WTC11 (cell line): Measurements from ENCODE around the gene TANC1. TPM values are rescaled to one million over a fixed set of nuclear protein-coding genes. Genes with fewer than 3 reads are reported as not detected.

Experiments used
- ATAC-seq: fragments of 200-7000 bp; cut with Tn5 transposase; 2 replicates; pipeline ENCODE4 v1.10.0; 2021; ENCODE audit warnings: mild to moderate bottlenecking, moderate library complexity
- CTCF ChIA-PET: fragments of 300-600 bp; sonication (Branson Sonifier 250); formaldehyde crosslinking; loops from one replicate; lab custom pipeline; 2021; ENCODE audit warnings: antibody characterized with exemption; lab: Charles Lee
- POLR2A ChIA-PET: fragments of 350-600 bp; sonication (Branson Sonifier 250); formaldehyde crosslinking; loops from one replicate; lab custom pipeline; 2021; ENCODE audit warnings: antibody characterized with exemption; lab: Charles Lee
- DNase-seq: peaks from one replicate; pipeline ENCODE4 v3.0.0; 2021; ENCODE audit warnings: low spot score
- H3K27ac Mint-ChIP-seq: 2 replicates; pipeline ENCODE4 v1.8.0; 2021; ENCODE audit warnings: mixed read lengths
- H3K27me3 Mint-ChIP-seq: 2 replicates; pipeline ENCODE4 v1.8.0; 2021; ENCODE audit warnings: low read depth, mild to moderate bottlenecking, moderate library complexity, mixed read lengths
- H3K36me3 Mint-ChIP-seq: 2 replicates; pipeline ENCODE4 v1.8.0; 2021; ENCODE audit warnings: mixed read lengths
- H3K4me1 Mint-ChIP-seq: 2 replicates; pipeline ENCODE4 v1.8.0; 2022; ENCODE audit warnings: mixed read lengths
- H3K4me3 Mint-ChIP-seq: 2 replicates; pipeline ENCODE4 v1.8.0; 2021; ENCODE audit warnings: mild to moderate bottlenecking, moderate library complexity, mixed read lengths
- H3K9me3 Mint-ChIP-seq: 2 replicates; pipeline ENCODE4 v1.8.0; 2021; ENCODE audit warnings: mixed read lengths
- ATF2 ChIP-seq: sonication (generic); formaldehyde crosslinking; IDR thresholded peaks from 2 replicates; pipeline ENCODE4 v1.8.1; 2022; ENCODE audit warnings: low read depth, missing genetic modification reagents, borderline replicate concordance
- CREB1 ChIP-seq: sonication (generic); formaldehyde crosslinking; IDR thresholded peaks from 2 replicates; pipeline ENCODE4 v1.8.0; 2023; ENCODE audit warnings: mild to moderate bottlenecking, missing genetic modification reagents
- E2F5 ChIP-seq: sonication (generic); formaldehyde crosslinking; IDR thresholded peaks from 2 replicates; pipeline ENCODE4 v1.8.1; 2022; ENCODE audit warnings: mild to moderate bottlenecking, moderate library complexity, missing genetic modification reagents
- ESRRA ChIP-seq: sonication (generic); formaldehyde crosslinking; IDR thresholded peaks from 2 replicates; pipeline ENCODE4 v1.8.1; 2022; ENCODE audit warnings: mild to moderate bottlenecking, missing genetic modification reagents, borderline replicate concordance
- FOXP1 ChIP-seq: sonication (generic); formaldehyde crosslinking; IDR thresholded peaks from 2 replicates; pipeline ENCODE4 v1.8.0; 2022; ENCODE audit warnings: missing genetic modification reagents, mild to moderate bottlenecking, moderate library complexity, borderline replicate concordance
- GTF2I ChIP-seq: fragments of 250-450 bp; sonication (Bioruptor Pico); conservative IDR thresholded peaks from 2 replicates; pipeline ENCODE4 v1.4.0; 2021; ENCODE audit warnings: mild to moderate bottlenecking
- HMGA2 ChIP-seq: fragments of 250-450 bp; sonication (Bioruptor Pico); IDR thresholded peaks from 2 replicates; pipeline ENCODE4 v1.4.0; 2021; ENCODE audit warnings: mild to moderate bottlenecking, moderate library complexity
- NFATC4 ChIP-seq: fragments of 250-450 bp; sonication (Bioruptor Pico); IDR thresholded peaks from 2 replicates; pipeline ENCODE4 v1.9.0; 2021; ENCODE audit warnings: mild to moderate bottlenecking
- NFE2L1 ChIP-seq: sonication (generic); formaldehyde crosslinking; IDR thresholded peaks from 2 replicates; pipeline ENCODE4 v1.8.1; 2023; ENCODE audit warnings: missing genetic modification reagents
- PRRX2 ChIP-seq: fragments of 250-450 bp; sonication (Bioruptor Pico); IDR thresholded peaks from 2 replicates; pipeline ENCODE4 v1.8.0; 2021; ENCODE audit warnings: mild to moderate bottlenecking
- RORB ChIP-seq: fragments of 250-450 bp; sonication (Bioruptor Pico); IDR thresholded peaks from 2 replicates; pipeline ENCODE4 v1.9.0; 2021; ENCODE audit warnings: mild to moderate bottlenecking
- SOX15 ChIP-seq: fragments of 250-450 bp; sonication (Bioruptor Pico); IDR thresholded peaks from 2 replicates; pipeline ENCODE4 v1.9.0; 2021; ENCODE audit warnings: mild to moderate bottlenecking
- SP1 ChIP-seq: sonication (generic); formaldehyde crosslinking; conservative IDR thresholded peaks from 2 replicates; pipeline ENCODE4 v1.8.1; 2022; ENCODE audit warnings: missing genetic modification reagents
- TCF7 ChIP-seq: sonication (generic); formaldehyde crosslinking; IDR thresholded peaks from 2 replicates; pipeline ENCODE4 v1.8.0; 2022; ENCODE audit warnings: mild to moderate bottlenecking, low read depth, missing genetic modification reagents, moderate library complexity
- TEAD4 ChIP-seq: sonication (generic); formaldehyde crosslinking; IDR thresholded peaks from 2 replicates; pipeline ENCODE4 v1.8.0; 2022; ENCODE audit warnings: mild to moderate bottlenecking, missing genetic modification reagents
- ZBTB21 ChIP-seq: sonication (generic); formaldehyde crosslinking; IDR thresholded peaks from 2 replicates; pipeline ENCODE4 v1.8.1; 2023; ENCODE audit warnings: mild to moderate bottlenecking, missing genetic modification reagents, borderline replicate concordance
- ZNF138 ChIP-seq: sonication (generic); formaldehyde crosslinking; conservative IDR thresholded peaks from 2 replicates; pipeline ENCODE4 v1.8.1; 2022; ENCODE audit warnings: mild to moderate bottlenecking, moderate library complexity, missing genetic modification reagents
- ZNF317 ChIP-seq: sonication (generic); formaldehyde crosslinking; IDR thresholded peaks from 2 replicates; pipeline ENCODE4 v1.8.1; 2023; ENCODE audit warnings: low read depth, mild to moderate bottlenecking, moderate library complexity, missing genetic modification reagents, borderline replicate concordance
- ZNF396 ChIP-seq: fragments of 250-450 bp; sonication (Bioruptor Pico); IDR thresholded peaks from 2 replicates; pipeline ENCODE4 v1.8.0; 2021; ENCODE audit warnings: mild to moderate bottlenecking, moderate library complexity, borderline replicate concordance
- ZNF671 ChIP-seq: fragments of 250-450 bp; sonication (Bioruptor Pico); IDR thresholded peaks from 2 replicates; pipeline ENCODE4 v1.8.0; 2021; ENCODE audit warnings: mild to moderate bottlenecking
- total RNA-seq: library from RNA; stranded (reverse); gene quantifications from 3 replicates; pipeline ENCODE4 v1.2.3, GENCODE V29; 2021
- TF ChIP-seq, protein P1 (sequence below): fragments of 250-450 bp; sonication (Bioruptor Pico); IDR thresholded peaks from 2 replicates; pipeline ENCODE4 v1.9.0; 2021; ENCODE audit warnings: mild to moderate bottlenecking
- TF ChIP-seq, protein P2 (sequence below): fragments of 250-450 bp; sonication (Bioruptor Pico); IDR thresholded peaks from 2 replicates; pipeline ENCODE4 v1.9.0; 2021; ENCODE audit warnings: mild to moderate bottlenecking, borderline replicate concordance
- TF ChIP-seq, protein P3 (sequence below): sonication (generic); formaldehyde crosslinking; IDR thresholded peaks from 2 replicates; pipeline ENCODE4 v1.8.1; 2023; ENCODE audit warnings: mild to moderate bottlenecking, missing genetic modification reagents

The TANC1 gene
- total RNA-seq, 1 experiment from 2014 or later: 11.6 TPM

- TF ChIP-seq, protein P1, sequence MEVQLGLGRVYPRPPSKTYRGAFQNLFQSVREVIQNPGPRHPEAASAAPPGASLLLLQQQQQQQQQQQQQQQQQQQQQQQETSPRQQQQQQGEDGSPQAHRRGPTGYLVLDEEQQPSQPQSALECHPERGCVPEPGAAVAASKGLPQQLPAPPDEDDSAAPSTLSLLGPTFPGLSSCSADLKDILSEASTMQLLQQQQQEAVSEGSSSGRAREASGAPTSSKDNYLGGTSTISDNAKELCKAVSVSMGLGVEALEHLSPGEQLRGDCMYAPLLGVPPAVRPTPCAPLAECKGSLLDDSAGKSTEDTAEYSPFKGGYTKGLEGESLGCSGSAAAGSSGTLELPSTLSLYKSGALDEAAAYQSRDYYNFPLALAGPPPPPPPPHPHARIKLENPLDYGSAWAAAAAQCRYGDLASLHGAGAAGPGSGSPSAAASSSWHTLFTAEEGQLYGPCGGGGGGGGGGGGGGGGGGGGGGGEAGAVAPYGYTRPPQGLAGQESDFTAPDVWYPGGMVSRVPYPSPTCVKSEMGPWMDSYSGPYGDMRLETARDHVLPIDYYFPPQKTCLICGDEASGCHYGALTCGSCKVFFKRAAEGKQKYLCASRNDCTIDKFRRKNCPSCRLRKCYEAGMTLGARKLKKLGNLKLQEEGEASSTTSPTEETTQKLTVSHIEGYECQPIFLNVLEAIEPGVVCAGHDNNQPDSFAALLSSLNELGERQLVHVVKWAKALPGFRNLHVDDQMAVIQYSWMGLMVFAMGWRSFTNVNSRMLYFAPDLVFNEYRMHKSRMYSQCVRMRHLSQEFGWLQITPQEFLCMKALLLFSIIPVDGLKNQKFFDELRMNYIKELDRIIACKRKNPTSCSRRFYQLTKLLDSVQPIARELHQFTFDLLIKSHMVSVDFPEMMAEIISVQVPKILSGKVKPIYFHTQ (CRISPR knock-in tag): no peak
These were observed 160.8 kb downstream of the TANC1 start (continued) for GRCh38 chr2:159129269-159129668.

GRCh38 chr2:159129824-159130223, 161.4 kb downstream of the TANC1 start:
- Mint-ChIP-seq H3K4me3 (no peak overlapping the region), H3K27ac (no peak overlapping the region)
- CTCF ChIA-PET: interaction anchor here (0.9 to 4.0 kb wide), 3 partner anchors 9 to 34 kb away, joined by 3 to 32 read pairs (median 4); no protein-coding TSS in a partner anchor

GRCh38 chr2:159130302-159130701, 161.9 kb downstream of the TANC1 start:
- ATAC-seq: no peak

More at GRCh38 chr2:159129824-159130223, 161.4 kb downstream of the TANC1 start:
- no peaks in the 10 kb centered on the region for H3K9me3 Mint-ChIP-seq
- no peaks in the 10 kb centered on the region for H3K36me3 Mint-ChIP-seq
- POLR2A ChIA-PET: interaction anchor here (0.9 kb wide), 1 partner anchor 40 kb away, joined by 3 read pairs; no protein-coding TSS in a partner anchor
- H3K4me1 Mint-ChIP-seq: peaks cover 16% of the 10 kb centered on the region
- ATAC-seq (no peak), DNase-seq (no peak)
- TF ChIP-seq FOXP1 (CRISPR knock-in tag) (no peak), SOX15 (CRISPR knock-in tag) (no peak), GTF2I (no peak), TEAD4 (CRISPR knock-in tag) (no peak), ESRRA (no peak), NFE2L1 (no peak)
- no peaks in the 10 kb centered on the region for H3K27me3 Mint-ChIP-seq

More at GRCh38 chr2:159130302-159130701, 161.9 kb downstream of the TANC1 start:
- DNase-seq: no peak
- CTCF ChIA-PET: interaction anchor here (1.1 to 4.0 kb wide), 2 partner anchors 8 to 12 kb away, joined by 4 to 32 read pairs; no protein-coding TSS in a partner anchor
- Mint-ChIP-seq H3K27me3 (no peaks in the 10 kb centered on the region), H3K27ac (no peak overlapping the region), H3K4me1 (peaks cover 15% of the 10 kb centered on the region), H3K36me3 (no peaks in the 10 kb centered on the region), H3K4me3 (no peak overlapping the region), H3K9me3 (no peaks in the 10 kb centered on the region)
- TF ChIP-seq ZNF396 (CRISPR knock-in tag) (no peak), NFATC4 (CRISPR knock-in tag) (no peak), ZBTB21 (CRISPR knock-in tag) (no peak), SP1 (CRISPR knock-in tag) (no peak), E2F5 (CRISPR knock-in tag) (no peak), ATF2 (CRISPR knock-in tag) (no peak), CREB1 (CRISPR knock-in tag) (no peak), ZNF138 (CRISPR knock-in tag) (no peak), HMGA2 (CRISPR knock-in tag) (no peak), ZNF671 (CRISPR knock-in tag) (no peak), TEAD4 (CRISPR knock-in tag) (no peak), TCF7 (CRISPR knock-in tag) (no peak), RORB (CRISPR knock-in tag) (no peak), ZNF317 (no peak), PRRX2 (CRISPR knock-in tag) (no peak)
- TF ChIP-seq, protein P2, sequence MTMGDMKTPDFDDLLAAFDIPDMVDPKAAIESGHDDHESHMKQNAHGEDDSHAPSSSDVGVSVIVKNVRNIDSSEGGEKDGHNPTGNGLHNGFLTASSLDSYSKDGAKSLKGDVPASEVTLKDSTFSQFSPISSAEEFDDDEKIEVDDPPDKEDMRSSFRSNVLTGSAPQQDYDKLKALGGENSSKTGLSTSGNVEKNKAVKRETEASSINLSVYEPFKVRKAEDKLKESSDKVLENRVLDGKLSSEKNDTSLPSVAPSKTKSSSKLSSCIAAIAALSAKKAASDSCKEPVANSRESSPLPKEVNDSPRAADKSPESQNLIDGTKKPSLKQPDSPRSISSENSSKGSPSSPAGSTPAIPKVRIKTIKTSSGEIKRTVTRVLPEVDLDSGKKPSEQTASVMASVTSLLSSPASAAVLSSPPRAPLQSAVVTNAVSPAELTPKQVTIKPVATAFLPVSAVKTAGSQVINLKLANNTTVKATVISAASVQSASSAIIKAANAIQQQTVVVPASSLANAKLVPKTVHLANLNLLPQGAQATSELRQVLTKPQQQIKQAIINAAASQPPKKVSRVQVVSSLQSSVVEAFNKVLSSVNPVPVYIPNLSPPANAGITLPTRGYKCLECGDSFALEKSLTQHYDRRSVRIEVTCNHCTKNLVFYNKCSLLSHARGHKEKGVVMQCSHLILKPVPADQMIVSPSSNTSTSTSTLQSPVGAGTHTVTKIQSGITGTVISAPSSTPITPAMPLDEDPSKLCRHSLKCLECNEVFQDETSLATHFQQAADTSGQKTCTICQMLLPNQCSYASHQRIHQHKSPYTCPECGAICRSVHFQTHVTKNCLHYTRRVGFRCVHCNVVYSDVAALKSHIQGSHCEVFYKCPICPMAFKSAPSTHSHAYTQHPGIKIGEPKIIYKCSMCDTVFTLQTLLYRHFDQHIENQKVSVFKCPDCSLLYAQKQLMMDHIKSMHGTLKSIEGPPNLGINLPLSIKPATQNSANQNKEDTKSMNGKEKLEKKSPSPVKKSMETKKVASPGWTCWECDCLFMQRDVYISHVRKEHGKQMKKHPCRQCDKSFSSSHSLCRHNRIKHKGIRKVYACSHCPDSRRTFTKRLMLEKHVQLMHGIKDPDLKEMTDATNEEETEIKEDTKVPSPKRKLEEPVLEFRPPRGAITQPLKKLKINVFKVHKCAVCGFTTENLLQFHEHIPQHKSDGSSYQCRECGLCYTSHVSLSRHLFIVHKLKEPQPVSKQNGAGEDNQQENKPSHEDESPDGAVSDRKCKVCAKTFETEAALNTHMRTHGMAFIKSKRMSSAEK (CRISPR knock-in tag): no peak
- TF ChIP-seq, protein P1 (CRISPR knock-in tag): no peak
- TF ChIP-seq, protein P3, sequence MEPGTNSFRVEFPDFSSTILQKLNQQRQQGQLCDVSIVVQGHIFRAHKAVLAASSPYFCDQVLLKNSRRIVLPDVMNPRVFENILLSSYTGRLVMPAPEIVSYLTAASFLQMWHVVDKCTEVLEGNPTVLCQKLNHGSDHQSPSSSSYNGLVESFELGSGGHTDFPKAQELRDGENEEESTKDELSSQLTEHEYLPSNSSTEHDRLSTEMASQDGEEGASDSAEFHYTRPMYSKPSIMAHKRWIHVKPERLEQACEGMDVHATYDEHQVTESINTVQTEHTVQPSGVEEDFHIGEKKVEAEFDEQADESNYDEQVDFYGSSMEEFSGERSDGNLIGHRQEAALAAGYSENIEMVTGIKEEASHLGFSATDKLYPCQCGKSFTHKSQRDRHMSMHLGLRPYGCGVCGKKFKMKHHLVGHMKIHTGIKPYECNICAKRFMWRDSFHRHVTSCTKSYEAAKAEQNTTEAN (CRISPR knock-in tag): no peak
- POLR2A ChIA-PET: interaction anchor here (0.6 kb wide), 1 partner anchor 15 kb away, joined by 3 read pairs; no protein-coding TSS in a partner anchor
